ENCODE data around the gene RUNX2.

Gene RUNX2

GRCh38 chr6:45320349-45320748 is 7.8 kb upstream of the RUNX2 start:
- Histone ChIP-seq H3K4me1 (ENCODE audit: insufficient read depth, low read length) (no peaks in the 10 kb centered on the region), H3K9ac (ENCODE audit: low read depth, low read length) (no peak overlapping the region), H3K9me3 (ENCODE audit: control insufficient read depth, insufficient read depth, low read length) (no peaks in the 10 kb centered on the region), H3K36me3 (ENCODE audit: insufficient read depth, low read length) (no peaks in the 10 kb centered on the region)

- H3K9me3 ChIP-seq (ENCODE audit: control insufficient read depth, insufficient read depth, low read length) = no peaks in the 10 kb centered on the region
- no peaks in the 10 kb centered on the region for H3K4me1 ChIP-seq (ENCODE audit: insufficient read depth, low read length)
- H3K9ac ChIP-seq (ENCODE audit: low read depth, low read length) = no peak overlapping the region
- no peaks in the 10 kb centered on the region for H3K36me3 ChIP-seq (ENCODE audit: insufficient read depth, low read length)
These were observed 4.4 kb upstream of the RUNX2 start for GRCh38 chr6:45323656-45324224.

GRCh38 chr6:45326698-45327417 is 1.3 kb upstream of the RUNX2 start:
- H3K9ac ChIP-seq (ENCODE audit: low read depth, low read length) = no peak overlapping the region
- H3K4me1 ChIP-seq (ENCODE audit: insufficient read depth, low read length) = no peaks in the 10 kb centered on the region
- no peaks in the 10 kb centered on the region for H3K9me3 ChIP-seq (ENCODE audit: control insufficient read depth, insufficient read depth, low read length)
- no peaks in the 10 kb centered on the region for H3K36me3 ChIP-seq (ENCODE audit: insufficient read depth, low read length)

- Histone ChIP-seq H3K9me3 (ENCODE audit: control insufficient read depth, insufficient read depth, low read length) (no peaks in the 10 kb centered on the region), H3K9ac (ENCODE audit: low read depth, low read length) (peak overlapping the region; percentile 32; the same call in 1 of the 2 replicates)
These were observed 393 bp downstream of the RUNX2 start for GRCh38 chr6:45328523-45328922.

GRCh38 chr6:45344900-45345299 is 16.8 kb downstream of the RUNX2 start:
- H3K4me1 ChIP-seq (ENCODE audit: insufficient read depth, low read length) = no peaks in the 10 kb centered on the region
- H3K9me3 ChIP-seq (ENCODE audit: control insufficient read depth, insufficient read depth, low read length) = no peaks in the 10 kb centered on the region
- no peak overlapping the region for H3K9ac ChIP-seq (ENCODE audit: low read depth, low read length)
- no peaks in the 10 kb centered on the region for H3K36me3 ChIP-seq (ENCODE audit: insufficient read depth, low read length)

More at GRCh38 chr6:45328523-45328922, 393 bp downstream of the RUNX2 start:
- Histone ChIP-seq H3K4me1 (ENCODE audit: insufficient read depth, low read length) (no peaks in the 10 kb centered on the region), H3K36me3 (ENCODE audit: insufficient read depth, low read length) (no peaks in the 10 kb centered on the region)

- no peak overlapping the region for H3K9ac ChIP-seq (ENCODE audit: low read depth, low read length)
- no peaks in the 10 kb centered on the region for H3K36me3 ChIP-seq (ENCODE audit: insufficient read depth, low read length)
- peaks cover 7% of the 10 kb centered on the region; the same call in 1 of the 2 replicates for H3K4me1 ChIP-seq (ENCODE audit: insufficient read depth, low read length)
- no peaks in the 10 kb centered on the region for H3K9me3 ChIP-seq (ENCODE audit: control insufficient read depth, insufficient read depth, low read length)
These were observed 22.1 kb downstream of the RUNX2 start for GRCh38 chr6:45350186-45350710.

- Histone ChIP-seq H3K9me3 (ENCODE audit: control insufficient read depth, insufficient read depth, low read length) (no peaks in the 10 kb centered on the region), H3K4me1 (ENCODE audit: insufficient read depth, low read length) (peaks cover 7% of the 10 kb centered on the region; the same call in 1 of the 2 replicates), H3K9ac (ENCODE audit: low read depth, low read length) (no peak overlapping the region), H3K36me3 (ENCODE audit: insufficient read depth, low read length) (no peaks in the 10 kb centered on the region)
These were observed 22.9 kb downstream of the RUNX2 start for GRCh38 chr6:45351076-45351475.

GRCh38 chr6:45351667-45352066 is 23.5 kb downstream of the RUNX2 start:
- H3K4me1 ChIP-seq (ENCODE audit: insufficient read depth, low read length) = peaks cover 7% of the 10 kb centered on the region; the same call in 1 of the 2 replicates
- no peak overlapping the region for H3K9ac ChIP-seq (ENCODE audit: low read depth, low read length)
- H3K36me3 ChIP-seq (ENCODE audit: insufficient read depth, low read length) = no peaks in the 10 kb centered on the region
- no peaks in the 10 kb centered on the region for H3K9me3 ChIP-seq (ENCODE audit: control insufficient read depth, insufficient read depth, low read length)

GRCh38 chr6:45353654-45354053 is 25.5 kb downstream of the RUNX2 start:
- no peaks in the 10 kb centered on the region for H3K36me3 ChIP-seq (ENCODE audit: insufficient read depth, low read length)
- H3K4me1 ChIP-seq (ENCODE audit: insufficient read depth, low read length) = peaks cover 7% of the 10 kb centered on the region; the same call in 1 of the 2 replicates
- H3K9me3 ChIP-seq (ENCODE audit: control insufficient read depth, insufficient read depth, low read length) = no peaks in the 10 kb centered on the region
- H3K9ac ChIP-seq (ENCODE audit: low read depth, low read length) = no peak overlapping the region

- Histone ChIP-seq H3K9me3 (ENCODE audit: control insufficient read depth, insufficient read depth, low read length) (no peaks in the 10 kb centered on the region), H3K9ac (ENCODE audit: low read depth, low read length) (no peak overlapping the region), H3K4me1 (ENCODE audit: insufficient read depth, low read length) (no peaks in the 10 kb centered on the region; the same call in 1 of the 2 replicates), H3K36me3 (ENCODE audit: insufficient read depth, low read length) (no peaks in the 10 kb centered on the region)
These were observed 36.3 kb downstream of the RUNX2 start for GRCh38 chr6:45364466-45364865.

- H3K4me1 ChIP-seq (ENCODE audit: insufficient read depth, low read length) = no peaks in the 10 kb centered on the region; the same call in 1 of the 2 replicates
- no peak overlapping the region for H3K9ac ChIP-seq (ENCODE audit: low read depth, low read length)
- no peaks in the 10 kb centered on the region for H3K9me3 ChIP-seq (ENCODE audit: control insufficient read depth, insufficient read depth, low read length)
- H3K36me3 ChIP-seq (ENCODE audit: insufficient read depth, low read length) = no peaks in the 10 kb centered on the region
These were observed 36.9 kb downstream of the RUNX2 start for GRCh38 chr6:45365036-45365435.

GRCh38 chr6:45366534-45366933 is 38.4 kb downstream of the RUNX2 start:
- no peaks in the 10 kb centered on the region for H3K9me3 ChIP-seq (ENCODE audit: control insufficient read depth, insufficient read depth, low read length)
- H3K36me3 ChIP-seq (ENCODE audit: insufficient read depth, low read length) = no peaks in the 10 kb centered on the region
- no peaks in the 10 kb centered on the region; the same call in 1 of the 2 replicates for H3K4me1 ChIP-seq (ENCODE audit: insufficient read depth, low read length)
- H3K9ac ChIP-seq (ENCODE audit: low read depth, low read length) = no peak overlapping the region

- H3K9ac ChIP-seq (ENCODE audit: low read depth, low read length) = no peak overlapping the region
- H3K9me3 ChIP-seq (ENCODE audit: control insufficient read depth, insufficient read depth, low read length) = no peaks in the 10 kb centered on the region
- H3K4me1 ChIP-seq (ENCODE audit: insufficient read depth, low read length) = no peaks in the 10 kb centered on the region; the same call in 1 of the 2 replicates
- no peaks in the 10 kb centered on the region for H3K36me3 ChIP-seq (ENCODE audit: insufficient read depth, low read length)
These were observed 39.9 kb downstream of the RUNX2 start for GRCh38 chr6:45367999-45368398.

GRCh38 chr6:45369870-45370269 is 41.7 kb downstream of the RUNX2 start:
- no peak overlapping the region for H3K9ac ChIP-seq (ENCODE audit: low read depth, low read length)
- no peaks in the 10 kb centered on the region for H3K36me3 ChIP-seq (ENCODE audit: insufficient read depth, low read length)
- H3K9me3 ChIP-seq (ENCODE audit: control insufficient read depth, insufficient read depth, low read length) = no peaks in the 10 kb centered on the region
- H3K4me1 ChIP-seq (ENCODE audit: insufficient read depth, low read length) = no peaks in the 10 kb centered on the region; the same call in 1 of the 2 replicates

Measured in ES-I3 (cell line).